Measurements from ENCODE around the gene SMC3. TPM values are rescaled to one million over a fixed set of nuclear protein-coding genes. Genes with fewer than 3 reads are reported as not detected.

SMC3 gene
- total and polyA plus RNA-seq, 4 donors = 7.2 to 26.4 (median 18.1) TPM

DNA sequence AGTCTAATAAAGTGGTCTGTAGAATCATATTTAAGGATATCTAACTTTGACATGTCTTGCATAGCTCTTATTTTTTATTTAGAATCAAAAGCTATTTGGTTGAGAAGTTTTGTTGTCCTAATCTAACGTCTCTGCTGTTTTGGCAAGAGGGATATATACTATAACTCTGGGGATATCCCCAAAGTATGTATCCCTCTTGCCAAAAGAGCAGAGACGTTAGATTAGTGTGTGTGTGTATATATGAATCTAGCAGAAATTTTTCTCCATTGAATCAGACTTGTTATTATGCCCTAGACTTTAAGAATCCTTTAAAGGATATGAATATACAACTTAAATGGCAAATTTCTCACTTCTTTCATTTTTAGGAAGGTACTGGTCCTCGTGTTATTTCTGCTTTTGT is 9.6 kb downstream of the SMC3 start (continued):
- TF ChIP-seq JUND (IDR thresholded peaks at IDR 0.05) (no peak), HNF4A (conservative IDR thresholded peaks at IDR 0.05) (no peak)

DNA sequence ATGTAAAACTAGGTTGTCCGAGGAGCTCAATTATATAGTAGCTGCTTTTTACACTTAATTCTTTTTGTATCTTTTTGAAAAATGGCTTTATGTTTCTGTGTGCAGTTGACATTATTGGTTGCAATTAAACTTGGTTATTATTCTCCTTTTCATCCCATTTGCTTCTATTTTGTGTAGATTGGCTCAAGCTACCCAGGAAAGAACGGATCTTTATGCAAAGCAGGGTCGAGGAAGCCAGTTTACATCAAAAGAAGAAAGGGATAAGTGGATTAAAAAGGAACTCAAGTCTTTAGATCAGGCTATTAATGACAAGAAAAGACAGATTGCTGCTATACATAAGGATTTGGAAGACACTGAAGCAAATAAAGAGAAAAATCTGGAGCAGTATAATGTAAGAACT is 16.5 kb downstream of the SMC3 start:
- Histone ChIP-seq H3K27me3 (ENCODE audit: control insufficient read depth in 4 of 4, insufficient read depth in 4 of 4, low read length in 3 of 4) (no peaks in the 10 kb centered on the region), H3K4me3 (ENCODE audit: low read depth in 1 of 3, low read length in 3 of 3) (no peak overlapping the region), H3K9me3 (ENCODE audit: control insufficient read depth in 4 of 4, low read length in 3 of 4) (no peaks in the 10 kb centered on the region), H3K9ac (ENCODE audit: low read depth in 1 of 2, low read length in 2 of 2) (no peak overlapping the region), H3K4me1 (ENCODE audit: control insufficient read depth in 4 of 4, insufficient read depth in 4 of 4, low read length in 3 of 4) (no peaks in the 10 kb centered on the region), H3K27ac (ENCODE audit: low read depth in 1 of 2, low read length in 2 of 2) (no peak overlapping the region), H3K36me3 (ENCODE audit: control insufficient read depth in 4 of 4, insufficient read depth in 3 of 4, low read depth in 1 of 4, low read length in 3 of 4) (peaks cover 5 to 65% (median 47%) of the 10 kb centered on the region in 4 donors)
- 99% methylated on average over 3 of the region's 3 CpGs for WGBS
- TF ChIP-seq TAF1 (conservative IDR thresholded peaks at IDR 0.05) (no peak), ATF3 (IDR thresholded peaks at IDR 0.05) (no peak), GABPA (IDR thresholded peaks at IDR 0.05 in 1 of 2, conservative IDR thresholded peaks at IDR 0.05 in 1 of 2) (no peak), SP1 (IDR thresholded peaks at IDR 0.05) (no peak), JUND (IDR thresholded peaks at IDR 0.05) (no peak), YY1 (IDR thresholded peaks at IDR 0.05) (no peak), RXRA (IDR thresholded peaks at IDR 0.05) (no peak), RAD21 (IDR thresholded peaks at IDR 0.05) (no peak), HNF4A (conservative IDR thresholded peaks at IDR 0.05) (no peak), HNF4G (IDR thresholded peaks at IDR 0.05) (no peak), REST (IDR thresholded peaks at IDR 0.05) (no peak), FOXA1 (IDR thresholded peaks at IDR 0.05) (no peak), NR2F2 (IDR thresholded peaks at IDR 0.05) (no peak), EGR1 (IDR thresholded peaks at IDR 0.05; ENCODE audit: low read depth in 2 of 2) (no peak), FOXA2 (IDR thresholded peaks at IDR 0.05) (no peak)
- TF ChIP-seq, protein P1, sequence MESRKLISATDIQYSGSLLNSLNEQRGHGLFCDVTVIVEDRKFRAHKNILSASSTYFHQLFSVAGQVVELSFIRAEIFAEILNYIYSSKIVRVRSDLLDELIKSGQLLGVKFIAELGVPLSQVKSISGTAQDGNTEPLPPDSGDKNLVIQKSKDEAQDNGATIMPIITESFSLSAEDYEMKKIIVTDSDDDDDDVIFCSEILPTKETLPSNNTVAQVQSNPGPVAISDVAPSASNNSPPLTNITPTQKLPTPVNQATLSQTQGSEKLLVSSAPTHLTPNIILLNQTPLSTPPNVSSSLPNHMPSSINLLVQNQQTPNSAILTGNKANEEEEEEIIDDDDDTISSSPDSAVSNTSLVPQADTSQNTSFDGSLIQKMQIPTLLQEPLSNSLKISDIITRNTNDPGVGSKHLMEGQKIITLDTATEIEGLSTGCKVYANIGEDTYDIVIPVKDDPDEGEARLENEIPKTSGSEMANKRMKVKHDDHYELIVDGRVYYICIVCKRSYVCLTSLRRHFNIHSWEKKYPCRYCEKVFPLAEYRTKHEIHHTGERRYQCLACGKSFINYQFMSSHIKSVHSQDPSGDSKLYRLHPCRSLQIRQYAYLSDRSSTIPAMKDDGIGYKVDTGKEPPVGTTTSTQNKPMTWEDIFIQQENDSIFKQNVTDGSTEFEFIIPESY (IDR thresholded peaks at IDR 0.05) = no peak
- TF ChIP-seq, protein P2, sequence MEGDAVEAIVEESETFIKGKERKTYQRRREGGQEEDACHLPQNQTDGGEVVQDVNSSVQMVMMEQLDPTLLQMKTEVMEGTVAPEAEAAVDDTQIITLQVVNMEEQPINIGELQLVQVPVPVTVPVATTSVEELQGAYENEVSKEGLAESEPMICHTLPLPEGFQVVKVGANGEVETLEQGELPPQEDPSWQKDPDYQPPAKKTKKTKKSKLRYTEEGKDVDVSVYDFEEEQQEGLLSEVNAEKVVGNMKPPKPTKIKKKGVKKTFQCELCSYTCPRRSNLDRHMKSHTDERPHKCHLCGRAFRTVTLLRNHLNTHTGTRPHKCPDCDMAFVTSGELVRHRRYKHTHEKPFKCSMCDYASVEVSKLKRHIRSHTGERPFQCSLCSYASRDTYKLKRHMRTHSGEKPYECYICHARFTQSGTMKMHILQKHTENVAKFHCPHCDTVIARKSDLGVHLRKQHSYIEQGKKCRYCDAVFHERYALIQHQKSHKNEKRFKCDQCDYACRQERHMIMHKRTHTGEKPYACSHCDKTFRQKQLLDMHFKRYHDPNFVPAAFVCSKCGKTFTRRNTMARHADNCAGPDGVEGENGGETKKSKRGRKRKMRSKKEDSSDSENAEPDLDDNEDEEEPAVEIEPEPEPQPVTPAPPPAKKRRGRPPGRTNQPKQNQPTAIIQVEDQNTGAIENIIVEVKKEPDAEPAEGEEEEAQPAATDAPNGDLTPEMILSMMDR (IDR thresholded peaks at IDR 0.05; ENCODE audit: low read depth, low read length, missing input control) = no peak
- TF ChIP-seq, protein P3, sequence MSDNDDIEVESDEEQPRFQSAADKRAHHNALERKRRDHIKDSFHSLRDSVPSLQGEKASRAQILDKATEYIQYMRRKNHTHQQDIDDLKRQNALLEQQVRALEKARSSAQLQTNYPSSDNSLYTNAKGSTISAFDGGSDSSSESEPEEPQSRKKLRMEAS (IDR thresholded peaks at IDR 0.05) = no peak
- no peak for DNase-seq (ENCODE audit: low spot score)
